ENCODE data around the gene RAB25.
"Not testable (repeated sequence)": the region's sequence is repeated elsewhere in the genome, so short reads cannot be mapped to it uniquely, and the experiment has no call there.

RAB25 gene

DNA sequence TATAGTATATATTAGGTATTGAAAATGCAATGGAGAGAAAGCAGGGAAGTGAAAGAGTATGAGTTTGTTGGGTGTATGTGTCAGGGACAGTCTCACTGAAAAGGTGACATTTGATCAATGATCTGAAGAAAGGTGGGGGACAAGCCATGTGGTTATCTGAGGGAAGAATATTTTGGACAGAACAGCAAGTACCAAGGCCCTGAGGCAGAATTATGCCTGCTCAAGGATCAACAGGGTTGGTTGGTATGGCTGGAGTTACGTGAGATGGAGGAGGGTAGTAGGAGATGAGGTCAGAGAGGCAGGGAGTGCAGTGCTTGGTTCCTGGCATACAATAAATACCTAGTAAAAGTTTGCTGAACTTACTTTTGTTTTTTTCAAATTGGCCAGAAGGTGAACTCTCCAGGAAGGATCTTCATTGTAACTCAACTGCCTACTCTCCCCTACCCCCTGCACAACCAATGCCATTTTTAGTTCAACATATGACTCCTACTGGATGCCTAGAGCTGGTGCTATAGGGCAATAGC lies 4.6 kb upstream of the RAB25 start:
- H3K4me3 ChIP-seq (ENCODE audit: low read length) = no peak overlapping the region
- H3K27me3 ChIP-seq (ENCODE audit: control insufficient read depth, insufficient read depth, low read length) = no peaks in the 10 kb centered on the region
- no peak overlapping the region for H3K9ac ChIP-seq (ENCODE audit: low read length)
- H3K36me3 ChIP-seq (ENCODE audit: control insufficient read depth, low read depth, low read length) = peaks cover 6% of the 10 kb centered on the region
- no peaks in the 10 kb centered on the region for H3K9me3 ChIP-seq (ENCODE audit: control insufficient read depth, low read depth, low read length)
- H3K4me1 ChIP-seq (ENCODE audit: control insufficient read depth, low read depth, low read length) = peaks cover 10% of the 10 kb centered on the region
- H3K27ac ChIP-seq (ENCODE audit: low read length) = no peak overlapping the region

DNA sequence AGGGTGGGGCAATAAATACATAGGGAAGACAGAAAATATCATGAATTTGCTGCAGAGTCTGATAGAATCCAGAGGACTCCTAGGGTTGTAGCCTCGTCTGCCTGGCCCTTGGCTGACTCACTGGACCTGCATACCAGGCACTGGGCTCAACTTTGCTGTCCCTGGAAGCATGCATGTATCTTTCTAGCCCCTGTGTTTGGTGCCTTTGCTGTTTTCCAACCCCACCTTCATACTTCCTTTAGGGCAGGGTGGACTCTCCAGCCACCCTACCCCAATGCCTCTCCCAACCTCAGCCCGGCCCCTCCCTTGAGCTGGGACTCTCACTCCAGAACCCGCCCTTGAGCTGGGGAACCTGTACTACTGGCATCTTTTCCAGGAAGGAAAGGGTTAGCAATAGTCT lies 1.2 kb downstream of the RAB25 start:
- Histone ChIP-seq H3K9me3 (ENCODE audit: control insufficient read depth, low read depth, low read length) (no peaks in the 10 kb centered on the region), H3K4me3 (ENCODE audit: low read length) (peak overlapping the region; percentile 65), H3K9ac (ENCODE audit: low read length) (no peak overlapping the region), H3K36me3 (ENCODE audit: control insufficient read depth, low read depth, low read length) (peaks cover 3% of the 10 kb centered on the region), H3K4me1 (ENCODE audit: control insufficient read depth, low read depth, low read length) (peaks cover 25% of the 10 kb centered on the region), H3K27me3 (ENCODE audit: control insufficient read depth, insufficient read depth, low read length) (no peaks in the 10 kb centered on the region), H3K27ac (ENCODE audit: low read length) (no peak overlapping the region)

DNA sequence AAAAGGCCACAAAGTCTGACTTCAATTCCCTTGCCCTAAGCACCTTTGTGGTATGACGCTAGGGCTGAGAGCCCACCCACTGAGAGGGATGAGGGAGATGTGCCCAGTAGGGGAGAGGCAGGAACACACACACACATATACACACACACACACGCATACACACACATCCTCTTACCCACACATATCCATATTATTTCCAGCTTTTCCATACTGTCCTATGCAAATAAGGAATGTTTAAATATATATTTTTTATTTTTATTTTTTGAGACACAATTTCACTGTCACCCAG lies 3.0 kb downstream of the RAB25 start:
- no peak overlapping the region for H3K27ac ChIP-seq (ENCODE audit: low read length)
- no peaks in the 10 kb centered on the region for H3K27me3 ChIP-seq (ENCODE audit: control insufficient read depth, insufficient read depth, low read length)
- no peak overlapping the region for H3K9ac ChIP-seq (ENCODE audit: low read length)
- H3K4me1 ChIP-seq (ENCODE audit: control insufficient read depth, low read depth, low read length) = peaks cover 25% of the 10 kb centered on the region
- H3K4me3 ChIP-seq (ENCODE audit: low read length) = no peak overlapping the region
- no peaks in the 10 kb centered on the region for H3K9me3 ChIP-seq (ENCODE audit: control insufficient read depth, low read depth, low read length)
- H3K36me3 ChIP-seq (ENCODE audit: control insufficient read depth, low read depth, low read length) = no peaks in the 10 kb centered on the region

DNA sequence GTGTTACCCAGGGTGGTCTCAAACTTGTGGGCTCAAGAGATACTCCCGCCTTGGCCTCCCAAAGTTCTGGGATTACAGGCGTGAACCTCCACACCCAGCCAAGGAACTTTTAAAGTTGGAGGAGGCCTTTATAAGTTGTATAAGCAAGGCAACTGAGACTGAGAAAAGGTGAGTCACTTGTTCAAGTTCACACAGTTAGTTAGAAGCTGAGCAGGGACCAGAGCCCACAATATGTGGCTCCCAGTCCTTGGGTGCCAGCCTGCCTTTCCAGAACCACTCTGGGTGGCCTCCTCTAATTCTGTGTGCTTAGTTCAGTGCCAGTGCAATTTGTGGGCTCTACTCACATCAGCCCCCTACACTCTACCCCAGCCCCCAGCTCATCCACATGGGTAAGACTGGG lies 3.7 kb downstream of the RAB25 start:
- Histone ChIP-seq H3K4me3 (ENCODE audit: low read length) (no peak overlapping the region), H3K27me3 (ENCODE audit: control insufficient read depth, insufficient read depth, low read length) (no peaks in the 10 kb centered on the region), H3K9ac (ENCODE audit: low read length) (no peak overlapping the region), H3K36me3 (ENCODE audit: control insufficient read depth, low read depth, low read length) (peaks cover 1% of the 10 kb centered on the region), H3K27ac (ENCODE audit: low read length) (no peak overlapping the region), H3K4me1 (ENCODE audit: control insufficient read depth, low read depth, low read length) (peaks cover 25% of the 10 kb centered on the region), H3K9me3 (ENCODE audit: control insufficient read depth, low read depth, low read length) (no peaks in the 10 kb centered on the region)

DNA sequence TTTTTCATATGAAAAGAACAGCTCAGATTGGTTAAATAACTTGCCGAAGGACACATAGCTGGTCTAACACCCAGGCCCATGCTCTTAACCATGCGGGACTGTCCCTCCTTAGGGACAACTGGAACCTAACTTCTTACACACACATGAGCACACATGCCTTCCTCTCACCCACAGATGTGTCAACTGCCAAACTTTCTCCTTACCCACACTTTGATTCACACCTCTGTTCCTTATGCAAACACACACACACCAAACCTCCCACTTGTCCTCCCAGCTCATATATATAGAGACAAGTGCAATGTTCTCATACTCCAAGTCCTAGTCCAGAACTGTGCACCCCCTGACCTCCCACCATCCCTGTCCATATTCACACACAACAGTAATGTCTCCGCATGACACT lies 4.3 kb downstream of the RAB25 start:
- no peak overlapping the region for H3K4me3 ChIP-seq (ENCODE audit: low read length)
- H3K4me1 ChIP-seq (ENCODE audit: control insufficient read depth, low read depth, low read length) = peaks cover 25% of the 10 kb centered on the region
- H3K9ac ChIP-seq (ENCODE audit: low read length) = no peak overlapping the region
- no peaks in the 10 kb centered on the region for H3K9me3 ChIP-seq (ENCODE audit: control insufficient read depth, low read depth, low read length)
- no peaks in the 10 kb centered on the region for H3K27me3 ChIP-seq (ENCODE audit: control insufficient read depth, insufficient read depth, low read length)
- peaks cover 3% of the 10 kb centered on the region for H3K36me3 ChIP-seq (ENCODE audit: control insufficient read depth, low read depth, low read length)
- H3K27ac ChIP-seq (ENCODE audit: low read length) = no peak overlapping the region

DNA sequence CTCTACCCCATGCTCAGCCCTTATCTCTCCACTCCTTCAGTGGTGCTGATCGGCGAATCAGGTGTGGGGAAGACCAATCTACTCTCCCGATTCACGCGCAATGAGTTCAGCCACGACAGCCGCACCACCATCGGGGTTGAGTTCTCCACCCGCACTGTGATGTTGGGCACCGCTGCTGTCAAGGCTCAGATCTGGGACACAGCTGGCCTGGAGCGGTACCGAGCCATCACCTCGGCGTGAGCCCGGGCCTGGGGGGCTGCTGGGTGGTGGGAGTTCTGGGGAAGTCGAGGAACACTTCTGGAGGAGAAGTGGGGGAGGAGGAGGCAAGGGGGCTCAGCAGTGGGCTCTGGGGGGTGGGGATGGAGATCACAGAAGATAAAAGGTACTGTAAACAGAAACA lies 4.9 kb downstream of the RAB25 start:
- Histone ChIP-seq H3K27me3 (ENCODE audit: control insufficient read depth, insufficient read depth, low read length) (no peaks in the 10 kb centered on the region), H3K4me1 (ENCODE audit: control insufficient read depth, low read depth, low read length) (peaks cover 25% of the 10 kb centered on the region), H3K4me3 (ENCODE audit: low read length) (no peak overlapping the region), H3K27ac (ENCODE audit: low read length) (no peak overlapping the region), H3K36me3 (ENCODE audit: control insufficient read depth, low read depth, low read length) (peaks cover 3% of the 10 kb centered on the region), H3K9me3 (ENCODE audit: control insufficient read depth, low read depth, low read length) (no peaks in the 10 kb centered on the region), H3K9ac (ENCODE audit: low read length) (no peak overlapping the region)

DNA sequence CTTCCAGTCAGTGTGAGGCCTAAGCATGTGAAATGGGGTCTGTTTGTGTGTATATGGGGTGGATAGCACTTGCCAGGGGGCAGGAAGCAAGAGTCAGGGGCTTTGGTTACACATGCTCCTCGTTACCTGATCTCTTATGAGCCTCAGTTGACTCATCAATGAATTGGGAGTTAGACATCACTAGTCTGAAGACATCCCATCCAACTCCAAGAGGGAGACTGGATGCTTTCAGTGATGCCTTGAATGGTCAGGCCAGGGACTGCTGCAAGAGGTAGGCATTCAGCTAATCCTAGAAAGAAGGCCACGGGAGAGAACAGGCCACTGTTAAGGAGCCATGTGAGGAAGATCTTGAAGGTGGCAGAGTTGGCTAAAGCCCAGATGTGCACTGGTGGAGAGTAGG lies 6.3 kb downstream of the RAB25 start:
- Histone ChIP-seq H3K9ac (ENCODE audit: low read length) (no peak overlapping the region), H3K27me3 (ENCODE audit: control insufficient read depth, insufficient read depth, low read length) (no peaks in the 10 kb centered on the region)

DNA sequence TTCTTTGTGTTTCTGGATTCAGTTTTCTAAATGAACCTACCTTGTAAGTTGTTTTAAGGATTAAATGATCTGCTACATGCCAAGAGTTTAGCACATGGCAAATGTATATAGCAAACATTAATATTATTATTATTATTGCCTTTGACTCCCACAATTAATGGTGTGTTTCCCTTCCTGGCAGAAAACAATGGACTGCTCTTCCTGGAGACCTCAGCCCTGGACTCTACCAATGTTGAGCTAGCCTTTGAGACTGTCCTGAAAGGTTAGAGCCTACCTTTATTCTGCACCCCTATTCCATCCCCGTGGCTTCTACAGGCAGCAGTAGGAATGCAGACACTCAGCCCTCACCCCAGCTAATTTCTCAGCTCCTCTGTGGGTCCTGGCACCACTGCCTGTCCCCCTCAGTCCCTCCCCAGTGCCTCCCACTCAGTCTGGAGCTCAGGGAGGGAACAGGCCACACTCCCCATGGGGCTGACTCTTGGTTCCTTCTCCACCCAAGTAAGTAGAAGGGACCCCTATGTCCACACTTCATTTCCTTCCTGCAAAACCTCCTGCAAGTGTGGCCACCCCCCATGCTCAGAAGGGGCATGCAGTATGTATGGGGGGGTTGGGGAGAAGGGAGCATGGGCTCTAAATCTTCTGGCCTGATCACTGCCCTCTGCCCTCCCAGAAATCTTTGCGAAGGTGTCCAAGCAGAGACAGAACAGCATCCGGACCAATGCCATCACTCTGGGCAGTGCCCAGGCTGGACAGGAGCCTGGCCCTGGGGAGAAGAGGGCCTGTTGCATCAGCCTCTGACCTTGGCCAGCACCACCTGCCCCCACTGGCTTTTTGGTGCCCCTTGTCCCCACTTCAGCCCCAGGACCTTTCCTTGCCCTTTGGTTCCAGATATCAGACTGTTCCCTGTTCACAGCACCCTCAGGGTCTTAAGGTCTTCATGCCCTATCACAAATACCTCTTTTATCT lies 8.8 kb downstream of the RAB25 start:
- Histone ChIP-seq H3K9ac (ENCODE audit: low read length) (no peak overlapping the region), H3K4me3 (ENCODE audit: low read length) (no peak overlapping the region), H3K9me3 (ENCODE audit: control insufficient read depth, low read depth, low read length) (no peaks in the 10 kb centered on the region), H3K4me1 (ENCODE audit: control insufficient read depth, low read depth, low read length) (peaks cover 28% of the 10 kb centered on the region), H3K27me3 (ENCODE audit: control insufficient read depth, insufficient read depth, low read length) (no peaks in the 10 kb centered on the region), H3K27ac (ENCODE audit: low read length) (no peak overlapping the region), H3K36me3 (ENCODE audit: control insufficient read depth, low read depth, low read length) (peaks cover 9% of the 10 kb centered on the region)

More for the DNA sequence above, 6.3 kb downstream of the RAB25 start:
- peaks cover 19% of the 10 kb centered on the region for H3K4me1 ChIP-seq (ENCODE audit: control insufficient read depth, low read depth, low read length)
- no peak overlapping the region for H3K27ac ChIP-seq (ENCODE audit: low read length)
- H3K4me3 ChIP-seq (ENCODE audit: low read length) = no peak overlapping the region
- no peaks in the 10 kb centered on the region for H3K9me3 ChIP-seq (ENCODE audit: control insufficient read depth, low read depth, low read length)
- H3K36me3 ChIP-seq (ENCODE audit: control insufficient read depth, low read depth, low read length) = peaks cover 3% of the 10 kb centered on the region

DNA sequence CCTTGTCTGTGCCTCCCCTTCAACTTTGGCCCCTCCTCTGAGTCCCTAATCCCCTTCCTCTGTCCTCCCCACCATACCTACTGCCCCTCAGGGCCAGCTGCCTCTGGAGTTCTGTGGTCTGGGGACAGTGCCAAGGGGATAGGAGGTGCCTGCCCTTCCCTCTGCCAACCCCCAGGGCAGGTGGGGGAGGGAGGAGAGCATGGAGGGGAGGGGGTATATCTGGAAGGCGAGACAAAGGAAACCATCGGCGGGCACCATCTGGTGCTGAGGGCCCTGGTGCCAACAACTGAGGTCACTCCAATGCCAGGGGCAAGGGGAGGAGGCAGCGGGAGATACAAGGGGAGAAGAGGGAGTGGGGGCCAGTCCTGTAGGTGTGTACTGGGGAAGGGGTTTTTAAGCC lies 9.6 kb downstream of the RAB25 start:
- Histone ChIP-seq H3K27me3 (ENCODE audit: control insufficient read depth, insufficient read depth, low read length) (no peaks in the 10 kb centered on the region), H3K4me1 (ENCODE audit: control insufficient read depth, low read depth, low read length) (peaks cover 34% of the 10 kb centered on the region), H3K4me3 (ENCODE audit: low read length) (no peak overlapping the region), H3K9me3 (ENCODE audit: control insufficient read depth, low read depth, low read length) (no peaks in the 10 kb centered on the region), H3K36me3 (ENCODE audit: control insufficient read depth, low read depth, low read length) (peaks cover 9% of the 10 kb centered on the region), H3K27ac (ENCODE audit: low read length) (no peak overlapping the region), H3K9ac (ENCODE audit: low read length) (no peak overlapping the region)

DNA sequence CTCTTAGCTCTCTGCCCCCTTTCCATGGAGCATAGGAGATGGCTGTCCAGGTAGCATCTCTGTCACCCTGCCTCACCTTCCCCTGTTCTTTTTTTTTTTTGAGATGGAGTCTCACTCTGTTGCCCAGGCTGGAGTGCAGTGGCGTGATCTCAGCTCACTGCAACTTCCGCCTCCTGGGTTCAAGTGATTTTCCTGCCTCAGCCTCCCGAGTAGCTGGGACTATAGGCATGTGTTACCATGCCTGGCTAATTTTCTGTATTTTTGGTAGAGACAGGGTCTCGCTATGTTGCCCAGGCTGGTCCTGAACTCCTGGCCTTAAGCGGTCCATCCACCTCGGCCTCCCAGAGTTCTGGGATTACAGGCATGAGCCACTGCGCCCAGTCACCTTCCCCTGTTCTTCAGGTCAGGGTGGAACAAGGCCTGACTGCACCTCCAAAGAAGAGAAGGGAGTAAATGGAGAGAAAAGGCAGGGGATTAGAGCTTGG lies 10.4 kb downstream of the RAB25 start:
- Histone ChIP-seq H3K4me1 (ENCODE audit: control insufficient read depth, low read depth, low read length) (peaks cover 35% of the 10 kb centered on the region), H3K36me3 (ENCODE audit: control insufficient read depth, low read depth, low read length) (peaks cover 17% of the 10 kb centered on the region)
- not testable (repeated sequence) for H3K27me3 ChIP-seq (ENCODE audit: control insufficient read depth, insufficient read depth, low read length); H3K27ac ChIP-seq (ENCODE audit: low read length); H3K9me3 ChIP-seq (ENCODE audit: control insufficient read depth, low read depth, low read length); H3K9ac ChIP-seq (ENCODE audit: low read length); H3K4me3 ChIP-seq (ENCODE audit: low read length)

DNA sequence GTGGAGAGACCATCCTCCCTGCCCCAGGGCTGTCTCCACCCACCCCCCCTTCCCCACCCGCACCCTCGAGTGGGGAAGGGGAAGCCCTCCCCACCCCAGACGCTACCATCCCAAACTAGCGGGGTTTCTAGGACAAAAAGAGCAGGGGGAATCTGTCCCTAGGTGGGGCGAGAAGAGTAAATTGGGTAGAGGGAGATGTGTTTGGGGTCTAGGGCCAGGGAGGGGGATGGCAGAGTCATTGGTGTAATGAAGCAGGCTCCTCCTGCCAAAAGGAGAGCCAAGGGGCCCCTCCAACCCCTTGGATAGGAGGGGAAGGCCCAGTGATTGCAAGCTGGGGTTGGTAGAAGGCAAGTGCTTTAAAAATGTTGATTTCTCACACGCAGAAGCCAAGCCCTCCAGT lies 11.3 kb downstream of the RAB25 start:
- Histone ChIP-seq H3K27me3 (ENCODE audit: control insufficient read depth, insufficient read depth, low read length) (no peaks in the 10 kb centered on the region), H3K4me1 (ENCODE audit: control insufficient read depth, low read depth, low read length) (peaks cover 43% of the 10 kb centered on the region), H3K9me3 (ENCODE audit: control insufficient read depth, low read depth, low read length) (no peaks in the 10 kb centered on the region), H3K27ac (ENCODE audit: low read length) (no peak overlapping the region), H3K4me3 (ENCODE audit: low read length) (no peak overlapping the region), H3K36me3 (ENCODE audit: control insufficient read depth, low read depth, low read length) (peaks cover 22% of the 10 kb centered on the region), H3K9ac (ENCODE audit: low read length) (no peak overlapping the region)

Data from iPS-18a (cell line).